ENCODE data around the gene VSIG4. TPM values are rescaled to one million over a fixed set of nuclear protein-coding genes. Genes with fewer than 3 reads are reported as not detected.
"Not testable (repeated sequence)": the region's sequence is repeated elsewhere in the genome, so short reads cannot be mapped to it uniquely, and the experiment has no call there.

VSIG4 gene
- not detected in 2 replicates for total RNA-seq (2014; rRNA removed; shearing (Covaris generic))

- no peak for DNase-seq (ENCODE audit: low read depth)
Measured at GRCh38 chrX:66039944-66040343, at the start of gene VSIG4. Gene VSIG4, minus strand, starts transcription at chrX:66040080. Its CDS starts 82 bp downstream, at chrX:66039998.

GRCh38 chrX:66076801-66077200, 36.9 kb upstream of the VSIG4 start:
- no peak for DNase-seq (ENCODE audit: low read depth)

GRCh38 chrX:66074920-66075879, 35.3 kb upstream of the VSIG4 start:
- peak; percentile 42 for DNase-seq (ENCODE audit: low read depth)

GRCh38 chrX:66071126-66071525, 31.2 kb upstream of the VSIG4 start:
- DNase-seq (ENCODE audit: low read depth) = no peak

GRCh38 chrX:66064261-66064660, 24.4 kb upstream of the VSIG4 start:
- DNase-seq (ENCODE audit: low read depth) = no peak

GRCh38 chrX:66057019-66057418, 17.1 kb upstream of the VSIG4 start:
- DNase-seq (ENCODE audit: low read depth) = not testable (repeated sequence)

- no peak for DNase-seq (ENCODE audit: low read depth)
Measured at GRCh38 chrX:66054978-66055377, 15.1 kb upstream of the VSIG4 start.

- DNase-seq (ENCODE audit: low read depth) = no peak
Measured at GRCh38 chrX:66053414-66053813, 13.5 kb upstream of the VSIG4 start.

GRCh38 chrX:66051980-66052379, 12.1 kb upstream of the VSIG4 start:
- no peak for DNase-seq (ENCODE audit: low read depth)

- no peak for DNase-seq (ENCODE audit: low read depth)
Measured at GRCh38 chrX:66050140-66050569, 10.3 kb upstream of the VSIG4 start.

- DNase-seq (ENCODE audit: low read depth) = no peak
Measured at GRCh38 chrX:66049056-66049455, 9.2 kb upstream of the VSIG4 start.

GRCh38 chrX:66046612-66047235, 6.8 kb upstream of the VSIG4 start:
- no peak for DNase-seq (ENCODE audit: low read depth)

GRCh38 chrX:66045894-66046293, 6.0 kb upstream of the VSIG4 start:
- no peak for DNase-seq (ENCODE audit: low read depth)

- no peak for DNase-seq (ENCODE audit: low read depth)
Measured at GRCh38 chrX:66043584-66043983, 3.7 kb upstream of the VSIG4 start.

GRCh38 chrX:66042307-66043077, 2.6 kb upstream of the VSIG4 start:
- no peak for DNase-seq (ENCODE audit: low read depth)

GRCh38 chrX:66038115-66038514, 1.8 kb downstream of the VSIG4 start:
- DNase-seq (ENCODE audit: low read depth) = no peak

- DNase-seq (ENCODE audit: low read depth) = no peak
Measured at GRCh38 chrX:66036231-66036630, 3.6 kb downstream of the VSIG4 start.

GRCh38 chrX:66035667-66036066, 4.2 kb downstream of the VSIG4 start:
- no peak for DNase-seq (ENCODE audit: low read depth)

GRCh38 chrX:66030505-66031317, 9.2 kb downstream of the VSIG4 start:
- no peak for DNase-seq (ENCODE audit: low read depth)

- no peak for DNase-seq (ENCODE audit: low read depth)
Measured at GRCh38 chrX:66028936-66029335, 10.9 kb downstream of the VSIG4 start.

GRCh38 chrX:66024570-66024969, 15.3 kb downstream of the VSIG4 start:
- DNase-seq (ENCODE audit: low read depth) = no peak
